ENCODE measurements around the gene SPATA33. TPM values are rescaled to one million over a fixed set of nuclear protein-coding genes. Genes with fewer than 3 reads are reported as not detected.
A peak's percentile ranks its signal among the peaks of the same experiment; 100 is the strongest.

SPATA33 gene
- total RNA-seq, 1 donor from 2014 or later: 12.3 TPM

DNA sequence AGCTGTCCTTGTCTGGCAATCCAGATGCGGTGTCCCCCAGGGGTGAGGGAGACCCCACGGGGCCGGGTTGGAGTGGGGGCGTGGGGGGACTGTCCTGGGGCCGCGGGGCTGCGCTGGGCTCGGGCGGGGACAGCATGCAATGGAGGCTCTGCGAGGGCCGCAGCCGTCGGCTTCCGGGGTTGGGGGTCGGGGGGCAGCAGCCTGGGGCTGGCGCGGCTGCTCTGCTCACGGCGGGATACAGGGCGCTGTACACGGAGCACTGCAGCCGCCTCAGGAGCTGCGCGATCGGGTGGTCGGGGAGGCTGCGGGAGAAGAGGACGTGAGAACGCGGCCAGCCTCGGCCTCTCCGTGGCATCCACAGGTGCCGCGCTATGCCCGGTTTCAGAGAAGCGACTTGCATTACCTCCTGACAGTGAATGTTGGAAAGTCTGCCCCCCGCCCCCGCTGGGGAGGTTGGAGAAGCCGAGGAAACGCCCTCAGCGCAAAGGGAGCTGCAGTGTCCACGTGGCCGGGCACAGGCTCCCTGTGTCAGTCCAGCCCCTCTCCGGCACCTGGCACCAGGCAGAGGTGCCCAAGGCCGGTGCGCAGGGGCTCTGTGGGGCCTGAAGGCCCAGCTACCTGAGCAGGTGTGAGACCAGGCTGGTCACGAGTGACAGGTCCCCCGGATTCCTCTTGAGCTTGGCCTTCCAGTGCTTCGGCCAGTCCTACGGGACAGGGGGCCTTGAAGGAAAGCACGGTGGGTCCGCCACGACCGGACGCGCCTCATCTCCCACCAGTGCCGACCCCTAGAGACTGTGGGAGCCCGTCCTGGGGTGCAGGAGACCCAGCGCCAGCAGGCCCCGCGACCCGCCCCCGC, 53.3 kb downstream of the SPATA33 start:
- H3K27me3 Mint-ChIP-seq (ENCODE audit: low read depth, unreplicated experiment): no peaks in the 10 kb centered on the region
- no peak for FAIRE-seq
- no peak overlapping the region for H3K4me3 ChIP-seq (ENCODE audit: insufficient read depth, low read depth, low read length)
- no peak for TF ChIP-seq EZH2 (IDR thresholded peaks at IDR 0.05; ENCODE audit: insufficient read depth, low read length)
- H3K4me2 ChIP-seq (ENCODE audit: low read length): no peak overlapping the region
- H3K36me3 Mint-ChIP-seq (ENCODE audit: low read depth, unreplicated experiment): no peaks in the 10 kb centered on the region
- peak overlapping the region; percentile 27 for H3K4me3 Mint-ChIP-seq (ENCODE audit: unreplicated experiment)
- H3K4me1 ChIP-seq (ENCODE audit: insufficient read depth, low read length): peaks cover 3% of the 10 kb centered on the region
- H3K36me3 ChIP-seq (ENCODE audit: insufficient read depth, low read length): no peaks in the 10 kb centered on the region
- H3K9ac ChIP-seq (ENCODE audit: low read length): no peak overlapping the region
- peaks cover 2% of the 10 kb centered on the region for H3K4me1 Mint-ChIP-seq (ENCODE audit: low read depth, unreplicated experiment)
- no peak overlapping the region for H3K27ac Mint-ChIP-seq (ENCODE audit: unreplicated experiment)
- no peaks in the 10 kb centered on the region for H3K27me3 ChIP-seq (ENCODE audit: insufficient read depth, low read length)
- H3K9me3 ChIP-seq (ENCODE audit: insufficient read depth, low read depth, low read length): no peaks in the 10 kb centered on the region
- H4K20me1 ChIP-seq (ENCODE audit: insufficient read depth, low read length): no peaks in the 10 kb centered on the region
- H2AFZ ChIP-seq (ENCODE audit: low read depth, low read length): no peak overlapping the region
- DNase-seq (ENCODE audit: low read depth): no peak
- no peak overlapping the region for H3K27ac ChIP-seq (ENCODE audit: low read depth, low read length)
- H3K79me2 ChIP-seq (ENCODE audit: insufficient read depth, low read length): peaks cover 2% of the 10 kb centered on the region
- H3K9me3 Mint-ChIP-seq (ENCODE audit: unreplicated experiment): no peaks in the 10 kb centered on the region

DNA sequence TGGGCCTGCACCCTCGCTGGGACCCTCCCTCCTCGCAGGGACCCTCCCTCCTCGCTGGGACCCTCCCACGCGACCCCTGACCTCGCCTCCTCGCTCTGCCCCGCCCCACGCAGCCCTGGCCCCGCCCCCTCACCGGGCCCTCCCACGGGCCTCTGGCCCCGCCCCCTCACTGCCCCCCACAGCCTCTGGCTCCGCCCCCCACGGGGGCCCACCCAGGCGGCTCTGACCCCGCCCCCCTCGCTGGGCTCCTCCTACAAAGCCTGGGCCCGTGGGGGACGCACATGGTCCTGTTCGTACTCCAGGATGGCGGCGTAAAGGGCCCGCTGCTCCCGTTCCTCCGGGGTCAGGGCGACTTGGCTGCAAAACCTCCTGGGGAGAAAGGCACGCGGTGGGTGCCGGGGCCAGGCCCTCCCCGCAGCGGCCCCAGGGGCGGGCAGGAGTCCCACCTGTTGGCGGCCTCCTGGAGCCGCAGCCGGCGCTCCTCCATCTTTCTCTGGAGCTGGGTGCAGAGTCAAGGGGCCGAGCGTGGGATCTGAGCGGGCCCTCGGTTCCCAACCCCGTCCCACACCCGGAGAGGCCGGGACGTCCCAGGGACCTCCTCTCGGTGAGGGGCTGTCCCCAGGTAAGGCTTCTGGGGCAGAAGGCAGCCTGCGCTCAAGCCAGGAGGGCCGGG, 54.1 kb downstream of the SPATA33 start:
- peak overlapping the region; percentile 79 for H3K4me3 Mint-ChIP-seq (ENCODE audit: unreplicated experiment)
- peak overlapping the region; percentile 76 for H3K9ac ChIP-seq (ENCODE audit: low read length)
- H3K4me1 Mint-ChIP-seq (ENCODE audit: low read depth, unreplicated experiment): peaks cover 2% of the 10 kb centered on the region
- H3K9me3 ChIP-seq (ENCODE audit: insufficient read depth, low read depth, low read length): no peaks in the 10 kb centered on the region
- H3K4me2 ChIP-seq (ENCODE audit: low read length): peak overlapping the region; percentile 87
- FAIRE-seq: no peak
- H3K36me3 Mint-ChIP-seq (ENCODE audit: low read depth, unreplicated experiment): no peaks in the 10 kb centered on the region
- H3K27ac ChIP-seq (ENCODE audit: low read depth, low read length): peak overlapping the region; percentile 6
- DNase-seq (ENCODE audit: low read depth): no peak
- no peaks in the 10 kb centered on the region for H3K9me3 Mint-ChIP-seq (ENCODE audit: unreplicated experiment)
- H2AFZ ChIP-seq (ENCODE audit: low read depth, low read length): peak overlapping the region; percentile 62
- TF ChIP-seq, protein P1, sequence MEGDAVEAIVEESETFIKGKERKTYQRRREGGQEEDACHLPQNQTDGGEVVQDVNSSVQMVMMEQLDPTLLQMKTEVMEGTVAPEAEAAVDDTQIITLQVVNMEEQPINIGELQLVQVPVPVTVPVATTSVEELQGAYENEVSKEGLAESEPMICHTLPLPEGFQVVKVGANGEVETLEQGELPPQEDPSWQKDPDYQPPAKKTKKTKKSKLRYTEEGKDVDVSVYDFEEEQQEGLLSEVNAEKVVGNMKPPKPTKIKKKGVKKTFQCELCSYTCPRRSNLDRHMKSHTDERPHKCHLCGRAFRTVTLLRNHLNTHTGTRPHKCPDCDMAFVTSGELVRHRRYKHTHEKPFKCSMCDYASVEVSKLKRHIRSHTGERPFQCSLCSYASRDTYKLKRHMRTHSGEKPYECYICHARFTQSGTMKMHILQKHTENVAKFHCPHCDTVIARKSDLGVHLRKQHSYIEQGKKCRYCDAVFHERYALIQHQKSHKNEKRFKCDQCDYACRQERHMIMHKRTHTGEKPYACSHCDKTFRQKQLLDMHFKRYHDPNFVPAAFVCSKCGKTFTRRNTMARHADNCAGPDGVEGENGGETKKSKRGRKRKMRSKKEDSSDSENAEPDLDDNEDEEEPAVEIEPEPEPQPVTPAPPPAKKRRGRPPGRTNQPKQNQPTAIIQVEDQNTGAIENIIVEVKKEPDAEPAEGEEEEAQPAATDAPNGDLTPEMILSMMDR (IDR thresholded peaks at IDR 0.05; ENCODE audit: insufficient read depth, low read depth, low read length): no peak
- no peak for TF ChIP-seq EZH2 (IDR thresholded peaks at IDR 0.05; ENCODE audit: insufficient read depth, low read length)
- no peak overlapping the region for H3K27ac Mint-ChIP-seq (ENCODE audit: unreplicated experiment)
- no peaks in the 10 kb centered on the region for H4K20me1 ChIP-seq (ENCODE audit: insufficient read depth, low read length)
- H3K36me3 ChIP-seq (ENCODE audit: insufficient read depth, low read length): no peaks in the 10 kb centered on the region
- H3K27me3 Mint-ChIP-seq (ENCODE audit: low read depth, unreplicated experiment): no peaks in the 10 kb centered on the region
- peaks cover 2% of the 10 kb centered on the region for H3K79me2 ChIP-seq (ENCODE audit: insufficient read depth, low read length)
- H3K4me1 ChIP-seq (ENCODE audit: insufficient read depth, low read length): peaks cover 3% of the 10 kb centered on the region
- H3K27me3 ChIP-seq (ENCODE audit: insufficient read depth, low read length): no peaks in the 10 kb centered on the region
- H3K4me3 ChIP-seq (ENCODE audit: insufficient read depth, low read depth, low read length): peak overlapping the region; percentile 60

DNA sequence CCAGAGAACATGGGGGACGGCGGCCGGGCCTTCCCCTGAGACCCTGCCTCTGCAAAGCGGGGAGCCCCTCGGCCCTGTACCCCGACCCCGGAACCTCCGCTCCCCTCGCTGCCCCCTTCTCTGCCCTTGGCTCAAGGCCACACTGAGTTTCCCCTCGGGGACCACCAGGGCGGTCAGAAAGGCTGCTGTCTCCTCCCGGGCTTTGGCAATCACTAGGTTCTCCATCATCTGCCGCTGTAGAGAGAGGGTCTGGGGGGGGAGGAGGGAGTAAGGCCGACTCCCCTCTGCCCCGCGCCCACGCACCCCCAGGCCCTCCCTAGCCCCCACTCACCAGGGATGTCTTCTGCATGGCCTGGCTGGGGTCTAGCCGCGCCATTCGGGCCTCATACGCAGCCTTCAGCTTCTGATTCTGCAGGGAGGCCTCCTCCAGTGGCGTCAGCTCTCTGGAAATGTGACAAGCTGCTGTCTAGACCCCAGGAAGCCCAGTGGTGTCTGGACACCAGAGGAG, 54.7 kb downstream of the SPATA33 start:
- FAIRE-seq: no peak
- Mint-ChIP-seq H3K36me3 (ENCODE audit: low read depth, unreplicated experiment) (no peaks in the 10 kb centered on the region), H3K4me3 (ENCODE audit: unreplicated experiment) (peak overlapping the region; percentile 79), H3K9me3 (ENCODE audit: unreplicated experiment) (no peaks in the 10 kb centered on the region), H3K27ac (ENCODE audit: unreplicated experiment) (no peak overlapping the region), H3K4me1 (ENCODE audit: low read depth, unreplicated experiment) (peaks cover 2% of the 10 kb centered on the region), H3K27me3 (ENCODE audit: low read depth, unreplicated experiment) (no peaks in the 10 kb centered on the region)
- Histone ChIP-seq H3K4me3 (ENCODE audit: insufficient read depth, low read depth, low read length) (peak overlapping the region; percentile 60), H4K20me1 (ENCODE audit: insufficient read depth, low read length) (no peaks in the 10 kb centered on the region), H3K27ac (ENCODE audit: low read depth, low read length) (peak overlapping the region; percentile 6), H3K9me3 (ENCODE audit: insufficient read depth, low read depth, low read length) (no peaks in the 10 kb centered on the region), H3K79me2 (ENCODE audit: insufficient read depth, low read length) (peaks cover 2% of the 10 kb centered on the region), H3K4me2 (ENCODE audit: low read length) (peak overlapping the region; percentile 87), H3K27me3 (ENCODE audit: insufficient read depth, low read length) (no peaks in the 10 kb centered on the region), H3K9ac (ENCODE audit: low read length) (peak overlapping the region; percentile 76), H2AFZ (ENCODE audit: low read depth, low read length) (peak overlapping the region; percentile 62), H3K4me1 (ENCODE audit: insufficient read depth, low read length) (peaks cover 3% of the 10 kb centered on the region), H3K36me3 (ENCODE audit: insufficient read depth, low read length) (no peaks in the 10 kb centered on the region)
- no peak for DNase-seq (ENCODE audit: low read depth)
- TF ChIP-seq, protein P1 (IDR thresholded peaks at IDR 0.05; ENCODE audit: insufficient read depth, low read depth, low read length): no peak
- TF ChIP-seq EZH2 (IDR thresholded peaks at IDR 0.05; ENCODE audit: insufficient read depth, low read length): no peak

All from astrocyte (in vitro differentiated cells and primary cell).